Mucosa of stomach (tissue), 1 donor: ENCODE measurements around the gene KLHL29.

Experiments used
- H3K27me3 ChIP-seq: one replicate; pipeline ENCODE4 v1.7.0; 2013; ENCODE audit warnings: mild to moderate bottlenecking, low read length; ENCODE audit not compliant: control insufficient read depth, insufficient read depth
- H3K36me3 ChIP-seq: one replicate; pipeline ENCODE4 v1.7.0; 2013; ENCODE audit warnings: low read length; ENCODE audit not compliant: control insufficient read depth, insufficient read depth
- H3K4me1 ChIP-seq: one replicate; pipeline ENCODE4 v1.7.0; 2013; ENCODE audit warnings: mild to moderate bottlenecking, low read length; ENCODE audit not compliant: control insufficient read depth, insufficient read depth
- H3K4me3 ChIP-seq: one replicate; pipeline ENCODE4 v1.7.0; 2013; ENCODE audit warnings: low read length
- H3K9ac ChIP-seq: one replicate; pipeline ENCODE4 v1.7.0; 2013; ENCODE audit warnings: mild to moderate bottlenecking, low read length, moderate library complexity
- H3K9me3 ChIP-seq: one replicate; pipeline ENCODE4 v1.7.0; 2013; ENCODE audit warnings: mild to moderate bottlenecking, low read length, moderate library complexity; ENCODE audit not compliant: control insufficient read depth
- donor health status: Pancreatic carcinoma.

Gene KLHL29

GRCh38 chr2:23531280-23531679 lies 146.3 kb downstream of the KLHL29 start:
- Histone ChIP-seq H3K9ac (no peak overlapping the region), H3K9me3 (no peaks in the 10 kb centered on the region), H3K36me3 (no peaks in the 10 kb centered on the region), H3K27me3 (no peaks in the 10 kb centered on the region), H3K4me1 (no peaks in the 10 kb centered on the region), H3K4me3 (no peak overlapping the region)

GRCh38 chr2:23531881-23532280 lies 146.9 kb downstream of the KLHL29 start:
- no peak overlapping the region for H3K4me3 ChIP-seq
- no peak overlapping the region for H3K9ac ChIP-seq
- no peaks in the 10 kb centered on the region for H3K4me1 ChIP-seq
- no peaks in the 10 kb centered on the region for H3K36me3 ChIP-seq
- H3K27me3 ChIP-seq: no peaks in the 10 kb centered on the region
- no peaks in the 10 kb centered on the region for H3K9me3 ChIP-seq

GRCh38 chr2:23532391-23533337 lies 147.7 kb downstream of the KLHL29 start:
- no peaks in the 10 kb centered on the region for H3K4me1 ChIP-seq
- H3K9me3 ChIP-seq: no peaks in the 10 kb centered on the region
- H3K36me3 ChIP-seq: no peaks in the 10 kb centered on the region
- no peak overlapping the region for H3K4me3 ChIP-seq
- H3K9ac ChIP-seq: no peak overlapping the region
- no peaks in the 10 kb centered on the region for H3K27me3 ChIP-seq

GRCh38 chr2:23533338-23533695 lies 148.3 kb downstream of the KLHL29 start:
- Histone ChIP-seq H3K4me3 (no peak overlapping the region), H3K36me3 (no peaks in the 10 kb centered on the region), H3K9ac (no peak overlapping the region), H3K27me3 (no peaks in the 10 kb centered on the region), H3K4me1 (no peaks in the 10 kb centered on the region), H3K9me3 (no peaks in the 10 kb centered on the region)

GRCh38 chr2:23534771-23535170 lies 149.8 kb downstream of the KLHL29 start:
- no peak overlapping the region for H3K9ac ChIP-seq
- no peaks in the 10 kb centered on the region for H3K27me3 ChIP-seq
- no peaks in the 10 kb centered on the region for H3K4me1 ChIP-seq

GRCh38 chr2:23536326-23536725 lies 151.3 kb downstream of the KLHL29 start:
- Histone ChIP-seq H3K9ac (no peak overlapping the region), H3K27me3 (no peaks in the 10 kb centered on the region), H3K4me1 (no peaks in the 10 kb centered on the region), H3K36me3 (no peaks in the 10 kb centered on the region), H3K4me3 (no peak overlapping the region), H3K9me3 (no peaks in the 10 kb centered on the region)

More at GRCh38 chr2:23534771-23535170, 149.8 kb downstream of the KLHL29 start:
- Histone ChIP-seq H3K9me3 (no peaks in the 10 kb centered on the region), H3K4me3 (no peak overlapping the region), H3K36me3 (no peaks in the 10 kb centered on the region)

- Histone ChIP-seq H3K4me3 (no peak overlapping the region), H3K9me3 (no peaks in the 10 kb centered on the region), H3K27me3 (no peaks in the 10 kb centered on the region), H3K9ac (no peak overlapping the region), H3K36me3 (no peaks in the 10 kb centered on the region), H3K4me1 (no peaks in the 10 kb centered on the region)
Measured at GRCh38 chr2:23537991-23538390, 153.0 kb downstream of the KLHL29 start.

GRCh38 chr2:23538566-23538965 lies 153.6 kb downstream of the KLHL29 start:
- Histone ChIP-seq H3K4me3 (no peak overlapping the region), H3K27me3 (no peaks in the 10 kb centered on the region), H3K36me3 (no peaks in the 10 kb centered on the region), H3K9ac (no peak overlapping the region), H3K4me1 (no peaks in the 10 kb centered on the region), H3K9me3 (no peaks in the 10 kb centered on the region)

GRCh38 chr2:23540804-23541360 lies 155.9 kb downstream of the KLHL29 start:
- Histone ChIP-seq H3K4me1 (no peaks in the 10 kb centered on the region), H3K36me3 (no peaks in the 10 kb centered on the region), H3K9ac (no peak overlapping the region), H3K4me3 (no peak overlapping the region), H3K27me3 (no peaks in the 10 kb centered on the region), H3K9me3 (no peaks in the 10 kb centered on the region)

- no peak overlapping the region for H3K4me3 ChIP-seq
- H3K9ac ChIP-seq: no peak overlapping the region
- H3K9me3 ChIP-seq: no peaks in the 10 kb centered on the region
- H3K36me3 ChIP-seq: no peaks in the 10 kb centered on the region
- no peaks in the 10 kb centered on the region for H3K27me3 ChIP-seq
- no peaks in the 10 kb centered on the region for H3K4me1 ChIP-seq
Measured at GRCh38 chr2:23541503-23542229, 156.7 kb downstream of the KLHL29 start.

GRCh38 chr2:23542230-23542789 lies 157.3 kb downstream of the KLHL29 start:
- no peaks in the 10 kb centered on the region for H3K4me1 ChIP-seq
- no peak overlapping the region for H3K9ac ChIP-seq
- H3K4me3 ChIP-seq: no peak overlapping the region
- H3K27me3 ChIP-seq: no peaks in the 10 kb centered on the region
- H3K9me3 ChIP-seq: no peaks in the 10 kb centered on the region
- no peaks in the 10 kb centered on the region for H3K36me3 ChIP-seq

- Histone ChIP-seq H3K4me1 (no peaks in the 10 kb centered on the region), H3K27me3 (no peaks in the 10 kb centered on the region), H3K4me3 (no peak overlapping the region), H3K9me3 (no peaks in the 10 kb centered on the region), H3K36me3 (no peaks in the 10 kb centered on the region), H3K9ac (no peak overlapping the region)
Measured at GRCh38 chr2:23543302-23543701, 158.3 kb downstream of the KLHL29 start.
